Adrenal gland (tissue), 5 donors: Measurements from ENCODE around the gene TUBA4B.
"Not testable (repeated sequence)": the region's sequence is repeated elsewhere in the genome, so short reads cannot be mapped to it uniquely, and the experiment has no call there.

ENCODE experiments used
- CTCF ChIP-seq, 6 experiments: fragments of 450-650 bp in 4 of 6; fragments of 200-600 bp in 2 of 6; sonication (generic) in 1 of 6; IDR thresholded peaks; 1 replicate in 5 of 6; 2 replicates in 1 of 6; pipeline versions ENCODE4 v1.5.1 to v1.8.0; 2016 to 2021; ENCODE audit warnings: antibody characterized with exemption in 6 of 6, mild to moderate bottlenecking in 2 of 6, moderate library complexity in 1 of 6
- POLR2A ChIP-seq, 2 donors: fragments of 450-650 bp; IDR thresholded peaks; one replicate each; pipeline ENCODE4 v1.6.1; 2017; ENCODE audit warnings: antibody characterized with exemption in 2 of 2, mild to moderate bottlenecking in 2 of 2, moderate library complexity in 1 of 2
- donor health status: DM: no; HTN: no; CAD: no.

DNA sequence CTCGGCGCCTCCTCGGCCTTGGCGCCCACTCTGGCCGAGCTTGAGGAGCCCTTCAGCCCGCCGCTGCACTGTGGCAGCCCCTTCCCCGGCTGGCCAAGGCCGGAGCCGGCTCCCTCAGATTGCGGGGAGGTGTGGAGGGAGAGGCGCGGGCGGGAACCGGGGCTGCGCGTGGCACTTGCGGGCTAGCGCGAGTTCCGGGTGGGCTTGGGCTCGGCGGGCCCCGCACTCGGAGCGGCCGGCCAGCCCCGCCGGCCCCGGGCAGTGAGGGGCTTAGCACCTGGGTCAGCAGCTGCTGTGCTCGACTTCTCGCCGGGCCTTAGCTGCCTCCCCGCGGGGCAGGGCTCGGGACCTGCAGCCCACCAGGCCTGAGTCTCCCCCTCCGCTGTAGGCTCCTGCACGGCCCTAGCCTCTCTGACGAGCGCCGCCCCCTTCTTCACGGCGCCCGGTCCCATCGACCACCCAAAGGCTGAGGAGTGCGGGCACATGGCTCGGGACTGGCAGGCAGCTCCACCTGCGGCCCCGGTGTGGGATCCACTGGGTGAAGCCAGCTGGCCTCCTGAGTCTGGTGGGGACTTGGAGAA, 59.7 kb downstream of the TUBA4B start:
- TF ChIP-seq CTCF, POLR2A (IDR thresholded peaks at IDR 0.05): not testable (repeated sequence)
